HepG2 (cell line): ENCODE results near the gene SIX3. TPM values are rescaled to one million over a fixed set of nuclear protein-coding genes. Genes with fewer than 3 reads are reported as not detected.

Experiments
- ATAC-seq: fragments of 200-7000 bp; cut with Tn5 transposase; 3 replicates; pipeline ENCODE4 v1.9.1; 2020; ENCODE audit warnings: mild to moderate bottlenecking, moderate library complexity
- BruUV-seq: library from RNA; stranded (reverse); fragments of 400-500 nt; replicated peaks from 2 replicates; lab custom pipeline; 2021; lab: Mats Ljungman, UMichigan
- CTCF ChIA-PET: fragments of 300-600 bp; formaldehyde crosslinking; extraction: SDS; loops from one replicate; lab custom pipeline; 2021; ENCODE audit warnings: low total read pairs, inconsistent platforms, low intra/inter-chr PET ratio; lab: Yijun Ruan, JAX
- POLR2A ChIA-PET: fragments of 350-600 bp; sonication (Branson Sonifier 250); formaldehyde crosslinking; loops from one replicate; lab custom pipeline; 2020; ENCODE audit warnings: antibody characterized with exemption, inconsistent platforms; lab: Yijun Ruan, JAX
- DNase-seq: peaks from one replicate; pipeline ENCODE4 v3.0.0-alpha.2; 2015; ENCODE audit warnings: low spot score
- FAIRE-seq: peaks from 3 replicates; lab custom pipeline; 2011; peaks lifted over from hg19 to GRCh38; lab: Jason Lieb, UNC
- H2AFZ ChIP-seq: one replicate; pipeline ENCODE4 v1.6.1; 2011; ENCODE audit warnings: low read length, inconsistent platforms
- H3K27ac ChIP-seq: fragments of 300-600 bp; 3 replicates; pipeline ENCODE4 v1.8.0; 2011; ENCODE audit warnings: mixed run types, mild to moderate bottlenecking, mixed read lengths, low read length, inconsistent platforms; ENCODE audit not compliant: insufficient read depth; ENCODE audit errors: extremely low read length
- H3K27me3 ChIP-seq, 2 experiments: fragments of 200-600 bp in 1 of 2; 2 replicates in 1 of 2; 3 replicates in 1 of 2; pipeline versions ENCODE4 v1.6.0 to v1.8.0; 2011; ENCODE audit warnings: low read length in 2 of 2, mild to moderate bottlenecking in 2 of 2, moderate library complexity in 2 of 2, inconsistent platforms in 1 of 2; ENCODE audit not compliant: insufficient read depth in 2 of 2, control insufficient read depth in 1 of 2
- H3K36me3 ChIP-seq, 2 experiments: fragments of 200-600 bp in 1 of 2; replicated peaks in 1 of 2; 2 replicates in 1 of 2; 3 replicates in 1 of 2; pipeline versions ENCODE4 v1.5.1 to v1.8.0; 2011; ENCODE audit warnings: low read length in 2 of 2, inconsistent platforms in 1 of 2; ENCODE audit not compliant: insufficient read depth in 2 of 2, control insufficient read depth in 1 of 2
- H3K4me1 ChIP-seq: 2 replicates; pipeline ENCODE4 v1.5.1; 2012; ENCODE audit warnings: low read length, inconsistent platforms; ENCODE audit not compliant: insufficient read depth
- H3K4me2 ChIP-seq: 2 replicates; pipeline ENCODE4 v1.6.0; 2011; ENCODE audit warnings: low read depth, low read length, inconsistent platforms
- H3K4me3 ChIP-seq, 3 experiments: fragments of 200-600 bp in 1 of 3; sonication (generic), shearing (Covaris generic) in 1 of 3; replicated peaks in 1 of 3; 2 replicates each; pipeline ENCODE4 v1.5.1; 2011 to 2016; ENCODE audit warnings: low read length in 3 of 3, inconsistent platforms in 2 of 3, low read depth in 2 of 3, mild to moderate bottlenecking in 2 of 3, control low read depth in 1 of 3, mixed read lengths in 1 of 3; ENCODE audit not compliant: insufficient read depth in 1 of 3
- H3K79me2 ChIP-seq: one replicate; pipeline ENCODE4 v1.6.1; 2011; ENCODE audit warnings: low read length, inconsistent platforms; ENCODE audit not compliant: insufficient read depth
- H3K9ac ChIP-seq: 2 replicates; pipeline ENCODE4 v1.6.0; 2011; ENCODE audit warnings: mild to moderate bottlenecking, low read depth, low read length, inconsistent platforms; ENCODE audit not compliant: insufficient read depth
- H3K9me3 ChIP-seq: 2 replicates; pipeline ENCODE4 v1.5.1; 2012; ENCODE audit warnings: mild to moderate bottlenecking, low read length
- H4K20me1 ChIP-seq: 2 replicates; pipeline ENCODE4 v1.6.0; 2011; ENCODE audit warnings: inconsistent platforms, mild to moderate bottlenecking, low read length, moderate library complexity; ENCODE audit not compliant: insufficient read depth
- HMG20A ChIP-seq: IDR thresholded peaks from 2 replicates; pipeline ENCODE4 v1.6.1; 2016; ENCODE audit warnings: borderline replicate concordance
- NBN ChIP-seq: fragments of 450-650 bp; conservative IDR thresholded peaks from 2 replicates; pipeline ENCODE4 v1.6.1; 2017
- ZNF225 ChIP-seq: sonication (generic); formaldehyde crosslinking; IDR thresholded peaks from 2 replicates; pipeline ENCODE4 v1.4.0; 2020; ENCODE audit warnings: mild to moderate bottlenecking, missing genetic modification reagents
- ZNF766 ChIP-seq: sonication (generic); formaldehyde crosslinking; IDR thresholded peaks from 2 replicates; pipeline ENCODE4 v1.5.0; 2020; ENCODE audit warnings: missing genetic modification reagents, borderline replicate concordance
- WGBS: methylation state at CpG from one replicate; pipeline ENCODE4 v1.1.6; 2017; ENCODE audit warnings: low lambda C conversion rate; 5-methylcytosine and 5-hydroxymethylcytosine counted together
- in situ Hi-C: cut with HindIII; loops from 2 replicates; pipeline ENCODE4 v1.10.0; 2017; ENCODE audit warnings: low pct_unique_long_range_greater_than_20kb; ENCODE audit not compliant: extremely low pct_ligation_motif_present
- intact Hi-C: fragments of 100-400 bp; cut with micrococcal nuclease; formaldehyde crosslinking; loops from one replicate; pipeline ENCODE4 v1.10.0; 2022; ENCODE audit not compliant: unreplicated experiment
- polyA plus RNA-seq, 8 experiments: library from polyadenylated mRNA; depleted of rRNA in 3 of 8; stranded (reverse) in 7 of 8; unstranded in 1 of 8; fragments of >200 nt; fragmentation: Illumina TruSeq in 4 of 8; extraction: Trizol in 4 of 8; gene quantifications; 2 replicates each; pipeline versions ENCODE4 v1.2.1 to v1.2.3, GENCODE V29; 2011 to 2016; ENCODE audit warnings: low read depth in 4 of 8, missing spikeins in 1 of 8, mixed read lengths in 1 of 8; ENCODE audit not compliant: insufficient read depth in 1 of 8
- total RNA-seq, 5 experiments: library from RNA; depleted of rRNA; stranded (reverse); fragments of >200 nt; fragmentation: Illumina TruSeq; extraction: Trizol; gene quantifications; 2 replicates each; pipeline ENCODE4 v1.2.3, GENCODE V29; 2016; ENCODE audit warnings: low read depth in 1 of 5
- TF ChIP-seq, protein P1 (sequence below): sonication (generic); formaldehyde crosslinking; IDR thresholded peaks from 2 replicates; pipeline ENCODE4 v1.4.0; 2020; ENCODE audit warnings: missing genetic modification reagents, borderline replicate concordance
- TF ChIP-seq, protein P2 (sequence below): sonication (generic); formaldehyde crosslinking; IDR thresholded peaks from 2 replicates; pipeline ENCODE4 v1.4.0; 2020; ENCODE audit warnings: missing genetic modification reagents, mild to moderate bottlenecking, borderline replicate concordance
- TF ChIP-seq, protein P3 (sequence below): sonication (generic); formaldehyde crosslinking; IDR thresholded peaks from 2 replicates; pipeline ENCODE4 v1.5.0; 2020; ENCODE audit warnings: missing genetic modification reagents

Gene SIX3
- total and polyA plus RNA-seq, 2 of the 13 experiments (the other 11 are each of a cell fraction or from before 2014, with no cell fraction given), result not detected

DNA sequence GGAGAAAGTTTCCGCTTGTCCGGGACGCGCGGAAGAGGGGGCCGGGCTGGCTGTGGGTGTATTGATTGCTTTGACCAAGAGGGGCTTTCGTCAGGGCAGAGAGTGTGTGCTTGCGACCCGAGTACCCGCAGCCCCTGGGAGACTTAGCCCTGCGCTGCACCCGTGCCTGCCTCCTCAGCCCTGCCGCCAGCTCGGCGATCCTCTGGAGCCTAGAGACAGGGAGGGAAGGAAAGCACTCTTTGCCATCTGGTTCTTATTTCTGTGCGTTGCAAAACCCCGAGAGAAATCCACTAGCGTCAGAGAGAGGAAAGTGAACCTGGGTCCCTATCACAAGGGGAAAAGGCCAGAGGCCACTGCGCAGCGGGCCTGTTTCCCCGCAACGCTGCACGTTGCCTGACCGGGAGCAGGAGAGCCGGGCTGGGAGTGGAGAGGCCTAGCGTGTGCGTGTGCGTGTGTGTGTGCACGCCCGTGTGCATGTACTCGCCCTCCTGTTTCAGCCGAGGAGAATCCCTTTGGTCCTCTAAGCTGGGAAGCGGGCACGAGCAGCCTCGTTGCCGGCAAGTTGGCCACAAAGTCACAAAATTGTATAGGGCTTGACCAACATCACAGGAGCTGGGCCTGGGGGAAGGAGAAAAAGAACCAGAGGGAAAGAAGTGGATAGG, 1.7 kb downstream of the SIX3 start:
- Histone ChIP-seq H3K4me2 (no peak overlapping the region), H3K4me3 (no peak overlapping the region)
- TF ChIP-seq ZNF766 (CRISPR knock-in tag), result no peak
- TF ChIP-seq, protein P1, sequence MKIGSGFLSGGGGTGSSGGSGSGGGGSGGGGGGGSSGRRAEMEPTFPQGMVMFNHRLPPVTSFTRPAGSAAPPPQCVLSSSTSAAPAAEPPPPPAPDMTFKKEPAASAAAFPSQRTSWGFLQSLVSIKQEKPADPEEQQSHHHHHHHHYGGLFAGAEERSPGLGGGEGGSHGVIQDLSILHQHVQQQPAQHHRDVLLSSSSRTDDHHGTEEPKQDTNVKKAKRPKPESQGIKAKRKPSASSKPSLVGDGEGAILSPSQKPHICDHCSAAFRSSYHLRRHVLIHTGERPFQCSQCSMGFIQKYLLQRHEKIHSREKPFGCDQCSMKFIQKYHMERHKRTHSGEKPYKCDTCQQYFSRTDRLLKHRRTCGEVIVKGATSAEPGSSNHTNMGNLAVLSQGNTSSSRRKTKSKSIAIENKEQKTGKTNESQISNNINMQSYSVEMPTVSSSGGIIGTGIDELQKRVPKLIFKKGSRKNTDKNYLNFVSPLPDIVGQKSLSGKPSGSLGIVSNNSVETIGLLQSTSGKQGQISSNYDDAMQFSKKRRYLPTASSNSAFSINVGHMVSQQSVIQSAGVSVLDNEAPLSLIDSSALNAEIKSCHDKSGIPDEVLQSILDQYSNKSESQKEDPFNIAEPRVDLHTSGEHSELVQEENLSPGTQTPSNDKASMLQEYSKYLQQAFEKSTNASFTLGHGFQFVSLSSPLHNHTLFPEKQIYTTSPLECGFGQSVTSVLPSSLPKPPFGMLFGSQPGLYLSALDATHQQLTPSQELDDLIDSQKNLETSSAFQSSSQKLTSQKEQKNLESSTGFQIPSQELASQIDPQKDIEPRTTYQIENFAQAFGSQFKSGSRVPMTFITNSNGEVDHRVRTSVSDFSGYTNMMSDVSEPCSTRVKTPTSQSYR, result no peak
- TF ChIP-seq ZNF225 (CRISPR knock-in tag), result no peak
- TF ChIP-seq, protein P2, sequence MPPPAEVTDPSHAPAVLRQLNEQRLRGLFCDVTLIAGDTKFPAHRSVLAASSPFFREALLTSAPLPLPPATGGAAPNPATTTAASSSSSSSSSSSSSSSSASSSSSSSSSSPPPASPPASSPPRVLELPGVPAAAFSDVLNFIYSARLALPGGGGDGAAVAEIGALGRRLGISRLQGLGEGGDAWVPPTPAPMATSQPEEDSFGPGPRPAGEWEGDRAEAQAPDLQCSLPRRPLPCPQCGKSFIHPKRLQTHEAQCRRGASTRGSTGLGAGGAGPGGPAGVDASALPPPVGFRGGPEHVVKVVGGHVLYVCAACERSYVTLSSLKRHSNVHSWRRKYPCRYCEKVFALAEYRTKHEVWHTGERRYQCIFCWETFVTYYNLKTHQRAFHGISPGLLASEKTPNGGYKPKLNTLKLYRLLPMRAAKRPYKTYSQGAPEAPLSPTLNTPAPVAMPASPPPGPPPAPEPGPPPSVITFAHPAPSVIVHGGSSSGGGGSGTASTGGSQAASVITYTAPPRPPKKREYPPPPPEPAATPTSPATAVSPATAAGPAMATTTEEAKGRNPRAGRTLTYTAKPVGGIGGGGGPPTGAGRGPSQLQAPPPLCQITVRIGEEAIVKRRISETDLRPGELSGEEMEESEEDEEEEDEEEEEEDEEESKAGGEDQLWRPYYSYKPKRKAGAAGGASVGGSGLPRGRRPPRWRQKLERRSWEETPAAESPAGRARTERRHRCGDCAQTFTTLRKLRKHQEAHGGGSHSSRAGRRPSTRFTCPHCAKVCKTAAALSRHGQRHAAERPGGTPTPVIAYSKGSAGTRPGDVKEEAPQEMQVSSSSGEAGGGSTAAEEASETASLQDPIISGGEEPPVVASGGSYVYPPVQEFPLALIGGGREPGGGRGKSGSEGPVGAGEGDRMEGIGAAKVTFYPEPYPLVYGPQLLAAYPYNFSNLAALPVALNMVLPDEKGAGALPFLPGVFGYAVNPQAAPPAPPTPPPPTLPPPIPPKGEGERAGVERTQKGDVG (CRISPR knock-in tag), result no peak
- TF ChIP-seq, protein P3, sequence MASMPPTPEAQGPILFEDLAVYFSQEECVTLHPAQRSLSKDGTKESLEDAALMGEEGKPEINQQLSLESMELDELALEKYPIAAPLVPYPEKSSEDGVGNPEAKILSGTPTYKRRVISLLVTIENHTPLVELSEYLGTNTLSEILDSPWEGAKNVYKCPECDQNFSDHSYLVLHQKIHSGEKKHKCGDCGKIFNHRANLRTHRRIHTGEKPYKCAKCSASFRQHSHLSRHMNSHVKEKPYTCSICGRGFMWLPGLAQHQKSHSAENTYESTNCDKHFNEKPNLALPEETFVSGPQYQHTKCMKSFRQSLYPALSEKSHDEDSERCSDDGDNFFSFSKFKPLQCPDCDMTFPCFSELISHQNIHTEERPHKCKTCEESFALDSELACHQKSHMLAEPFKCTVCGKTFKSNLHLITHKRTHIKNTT (CRISPR knock-in tag), result no peak
- no peak for TF ChIP-seq NBN
- TF ChIP-seq HMG20A (CRISPR knock-in tag), result no peak

More for the DNA sequence above, 1.7 kb downstream of the SIX3 start:
- no TSS peak for BruUV-seq
- H3K9me3 ChIP-seq, result no peaks in the 10 kb centered on the region
- FAIRE-seq (no peak), DNase-seq (no peak), ATAC-seq (no peak)
- H3K27me3 ChIP-seq, result peaks cover 22 to 92% of the 10 kb centered on the region in 2 experiments
- H4K20me1 ChIP-seq, result no peaks in the 10 kb centered on the region; the same call in 1 of the 2 replicates
- WGBS, result 67% methylated on average over 36 of the region's 36 CpGs
- H2AFZ ChIP-seq, result no peak overlapping the region
- H3K4me1 ChIP-seq, result peaks cover 14% of the 10 kb centered on the region
- H3K36me3 ChIP-seq, result no peaks in the 10 kb centered on the region
- in situ Hi-C loops (loop anchor here (10.0 kb wide), 1 partner anchor 548 kb away; no protein-coding TSS in a partner anchor), intact Hi-C loops (no loop called here)
- POLR2A ChIA-PET, result no interaction called here
- no peaks in the 10 kb centered on the region for H3K79me2 ChIP-seq
- H3K9ac ChIP-seq, result no peak overlapping the region
- H3K27ac ChIP-seq, result no peak overlapping the region
- CTCF ChIA-PET, result no interaction called here
